GM06990 (cell line): ENCODE data around the gene UXS1.

ENCODE experiments used
- DNase-seq: peaks from one replicate; pipeline ENCODE4 v3.0.0-alpha.2; 2011; ENCODE audit not compliant: insufficient read length; ENCODE audit errors: extremely low read depth
- H3K27me3 ChIP-seq: replicated peaks from 2 replicates; pipeline ENCODE4 v1.6.0; 2011; ENCODE audit warnings: low read length; ENCODE audit not compliant: control insufficient read depth, insufficient read depth
- H3K36me3 ChIP-seq: 2 replicates; pipeline ENCODE4 v1.5.1; 2011; ENCODE audit warnings: low read length; ENCODE audit not compliant: control insufficient read depth, insufficient read depth
- H3K4me3 ChIP-seq: replicated peaks from 2 replicates; pipeline ENCODE4 v1.5.1; 2011; ENCODE audit warnings: low read depth, mild to moderate bottlenecking, control low read depth, low read length
- CTCF ChIP-seq: IDR thresholded peaks from 2 replicates; pipeline ENCODE4 v1.5.1; 2011; ENCODE audit warnings: low read length, control low read depth, mild to moderate bottlenecking, inconsistent platforms; ENCODE audit not compliant: insufficient read depth, poor library complexity, severe bottlenecking

The UXS1 gene

GRCh38 chr2:106126705-106127281 lies 67.3 kb downstream of the UXS1 start:
- no peak overlapping the region for H3K4me3 ChIP-seq
- H3K36me3 ChIP-seq, result peaks cover 5% of the 10 kb centered on the region
- DNase-seq, result no peak
- no peak for TF ChIP-seq CTCF
- no peaks in the 10 kb centered on the region for H3K27me3 ChIP-seq

GRCh38 chr2:106126295-106126694 lies 67.8 kb downstream of the UXS1 start:
- DNase-seq, result no peak
- Histone ChIP-seq H3K4me3 (no peak overlapping the region), H3K27me3 (no peaks in the 10 kb centered on the region), H3K36me3 (peaks cover 6% of the 10 kb centered on the region)
- TF ChIP-seq CTCF, result no peak

- Histone ChIP-seq H3K27me3 (no peaks in the 10 kb centered on the region), H3K4me3 (no peak overlapping the region), H3K36me3 (peaks cover 9% of the 10 kb centered on the region)
- DNase-seq, result no peak
- no peak for TF ChIP-seq CTCF
These were observed 69.1 kb downstream of the UXS1 start for GRCh38 chr2:106124905-106125549.

GRCh38 chr2:106124106-106124756 lies 69.9 kb downstream of the UXS1 start:
- Histone ChIP-seq H3K36me3 (peaks cover 10% of the 10 kb centered on the region), H3K4me3 (no peak overlapping the region), H3K27me3 (no peaks in the 10 kb centered on the region)
- no peak for DNase-seq
- no peak for TF ChIP-seq CTCF

GRCh38 chr2:106122157-106122556 lies 71.9 kb downstream of the UXS1 start:
- Histone ChIP-seq H3K27me3 (no peaks in the 10 kb centered on the region), H3K4me3 (no peak overlapping the region), H3K36me3 (peaks cover 10% of the 10 kb centered on the region)
- no peak for TF ChIP-seq CTCF
- no peak for DNase-seq
